Subcutaneous abdominal adipose tissue (tissue), 5 donors: ENCODE measurements around the gene SLC35F2.
"Not testable (repeated sequence)": the region's sequence is repeated elsewhere in the genome, so short reads cannot be mapped to it uniquely, and the experiment has no call there.

Source experiments
- H3K27ac ChIP-seq: one replicate; pipeline ENCODE4 v1.7.0; 2013; ENCODE audit warnings: low read depth, mild to moderate bottlenecking, inconsistent platforms, low read length, moderate library complexity
- H3K27me3 ChIP-seq, 5 donors: one replicate each; pipeline ENCODE4 v1.7.0; 2013; ENCODE audit warnings: low read length in 5 of 5, inconsistent platforms in 1 of 5; ENCODE audit not compliant: control insufficient read depth in 5 of 5, insufficient read depth in 4 of 5
- H3K36me3 ChIP-seq, 5 donors: one replicate each; pipeline ENCODE4 v1.7.0; 2013; ENCODE audit warnings: low read length in 5 of 5; ENCODE audit not compliant: control insufficient read depth in 5 of 5, insufficient read depth in 5 of 5
- H3K4me1 ChIP-seq, 5 donors: one replicate each; pipeline ENCODE4 v1.7.0; 2013; ENCODE audit warnings: low read length in 5 of 5, mild to moderate bottlenecking in 3 of 5, moderate library complexity in 1 of 5; ENCODE audit not compliant: control insufficient read depth in 5 of 5, insufficient read depth in 5 of 5
- H3K4me3 ChIP-seq, 5 donors: one replicate each; pipeline ENCODE4 v1.7.0; 2013; ENCODE audit warnings: low read length in 5 of 5, low read depth in 1 of 5
- H3K9ac ChIP-seq, 5 donors: one replicate each; pipeline ENCODE4 v1.7.0; 2013; ENCODE audit warnings: low read length in 5 of 5, mild to moderate bottlenecking in 4 of 5, moderate library complexity in 3 of 5
- H3K9me3 ChIP-seq, 5 donors: one replicate each; pipeline ENCODE4 v1.7.0; 2013; ENCODE audit warnings: low read length in 5 of 5; ENCODE audit not compliant: control insufficient read depth in 5 of 5
- donor health status: healthy.
- donor health status: healthy.
- donor health status: healthy.
- donor health status: healthy.
- donor health status: healthy.

The SLC35F2 gene

DNA sequence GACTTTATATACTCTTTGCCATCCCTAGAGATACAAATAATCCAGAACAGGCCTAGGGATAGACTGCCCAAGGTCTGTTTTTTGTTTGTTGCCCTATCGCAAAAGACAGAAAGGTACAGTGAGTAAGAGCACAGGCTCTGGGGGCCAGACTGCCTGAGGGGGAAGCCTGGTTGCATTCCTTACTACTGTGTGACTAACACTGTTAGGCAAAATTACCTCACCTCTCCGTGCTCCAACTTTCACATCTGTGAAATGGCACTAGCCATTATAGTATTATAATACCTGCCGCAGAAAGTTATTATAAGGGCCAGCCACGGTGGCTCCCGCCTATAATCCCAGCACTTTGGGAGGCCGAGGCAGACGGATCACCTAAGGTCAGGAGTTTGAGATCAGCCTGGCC is 14.5 kb downstream of the SLC35F2 start:
- Histone ChIP-seq H3K27ac (no peak overlapping the region), H3K27me3 (no peaks in the 10 kb centered on the region), H3K9ac (no peak overlapping the region), H3K4me1 (peaks cover 0 to 19% (median 15%) of the 10 kb centered on the region in 5 donors), H3K4me3 (no peak overlapping the region), H3K36me3 (no peaks in the 10 kb centered on the region), H3K9me3 (no peaks in the 10 kb centered on the region)

DNA sequence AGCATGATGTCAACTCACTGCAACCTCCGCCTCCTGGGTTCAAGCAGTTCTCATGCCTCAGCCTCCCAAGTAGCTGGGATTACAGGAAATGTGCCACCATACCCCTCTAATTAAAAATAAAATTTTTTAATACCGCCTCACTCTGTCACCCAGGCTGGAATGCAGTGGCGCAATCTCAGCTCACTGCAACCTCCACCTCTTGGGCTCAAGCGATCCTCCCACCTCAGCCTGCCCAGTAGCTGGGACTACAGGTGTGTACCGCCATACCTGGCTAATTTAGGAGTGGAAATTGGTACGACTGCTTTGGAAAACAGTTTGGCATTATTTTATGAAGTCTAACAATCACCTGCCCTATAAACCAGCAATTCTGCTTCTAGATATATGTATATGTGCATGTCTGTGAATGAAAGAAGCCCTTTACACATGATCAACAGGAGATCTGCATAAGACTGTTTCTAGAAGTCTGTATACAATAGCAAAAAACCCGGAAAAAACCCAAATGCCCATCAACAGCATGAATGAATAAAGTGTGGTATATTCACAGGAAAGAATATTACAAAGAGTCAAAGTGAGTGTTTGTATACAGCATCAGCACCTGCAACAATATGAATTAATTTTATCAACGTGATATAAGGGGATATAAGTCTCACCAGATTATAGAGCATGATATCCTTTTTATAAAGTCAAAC is 16.0 kb downstream of the SLC35F2 start:
- Histone ChIP-seq H3K4me3 (no peak overlapping the region), H3K27me3 (no peaks in the 10 kb centered on the region), H3K4me1 (peaks cover 0 to 19% (median 15%) of the 10 kb centered on the region in 5 donors), H3K36me3 (no peaks in the 10 kb centered on the region), H3K9ac (no peak overlapping the region), H3K27ac (no peak overlapping the region), H3K9me3 (no peaks in the 10 kb centered on the region)

DNA sequence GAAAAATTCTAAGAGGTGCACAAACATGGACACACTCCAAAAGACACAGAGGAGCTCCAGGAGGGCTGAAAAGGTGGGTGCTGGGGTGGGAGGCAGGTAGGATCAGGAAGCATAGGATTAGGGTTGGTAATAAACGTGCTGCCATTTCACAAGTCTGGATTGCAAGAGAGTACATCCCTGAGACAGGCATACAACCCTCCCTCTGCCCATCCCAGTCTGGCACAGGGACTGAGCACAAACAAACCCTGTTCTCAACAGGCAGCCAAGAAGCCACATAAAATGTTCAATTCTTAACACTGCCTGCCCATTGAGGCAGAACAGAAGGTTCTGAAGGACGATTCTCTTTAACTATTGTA is 18.5 kb downstream of the SLC35F2 start:
- Histone ChIP-seq H3K36me3 (no peaks in the 10 kb centered on the region), H3K9me3 (no peaks in the 10 kb centered on the region), H3K4me3 (peak overlapping the region in 3 of 5 donors; percentile 33 to 53 (median 44)), H3K27me3 (no peaks in the 10 kb centered on the region), H3K27ac (peak overlapping the region; percentile 32), H3K9ac (peak overlapping the region in 2 of 5 donors; percentile 26 to 62), H3K4me1 (peaks cover 0 to 19% (median 15%) of the 10 kb centered on the region in 5 donors)

DNA sequence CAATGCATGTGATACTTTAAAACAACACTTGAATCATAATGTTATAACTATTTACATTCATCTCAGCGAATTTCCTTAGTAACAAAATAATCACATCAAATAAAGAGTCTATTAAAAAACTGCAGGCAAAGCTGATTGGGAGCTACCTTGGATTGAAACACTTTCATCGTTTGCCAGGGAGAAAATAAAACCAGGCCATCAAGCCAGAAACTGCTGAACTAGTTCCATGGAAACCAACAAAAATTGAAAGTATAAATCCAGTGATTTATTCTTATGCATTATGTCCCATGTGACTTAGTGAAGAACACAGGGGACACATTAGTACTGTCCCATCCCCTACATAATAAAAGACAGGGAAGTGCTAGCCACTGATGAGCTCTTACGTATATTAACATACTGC is 21.7 kb downstream of the SLC35F2 start:
- no peaks in the 10 kb centered on the region for H3K9me3 ChIP-seq
- H3K27ac ChIP-seq: no peak overlapping the region
- no peaks in the 10 kb centered on the region for H3K27me3 ChIP-seq
- peaks cover 0 to 19% (median 15%) of the 10 kb centered on the region in 5 donors for H3K4me1 ChIP-seq
- H3K36me3 ChIP-seq: no peaks in the 10 kb centered on the region
- H3K4me3 ChIP-seq: no peak overlapping the region
- no peak overlapping the region for H3K9ac ChIP-seq

DNA sequence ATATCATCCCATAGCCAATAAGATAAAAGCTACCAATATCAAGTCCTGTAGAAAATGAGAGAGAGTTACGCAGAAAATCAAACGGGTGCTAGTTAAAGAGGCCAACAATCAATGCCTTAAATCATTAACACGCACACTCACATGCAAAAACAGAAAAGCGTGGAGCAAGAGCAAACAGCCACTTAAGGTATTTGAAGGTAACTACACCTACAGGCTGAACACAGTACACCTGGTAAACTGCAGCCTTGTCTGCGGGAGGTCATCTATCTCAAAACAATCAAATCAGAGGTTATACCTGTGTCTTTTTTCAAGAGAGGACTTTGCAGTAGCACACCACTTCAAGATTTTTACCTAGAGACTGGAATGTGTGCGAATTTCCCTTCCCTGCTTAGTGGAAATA is 23.6 kb downstream of the SLC35F2 start:
- Histone ChIP-seq H3K9me3 (no peaks in the 10 kb centered on the region), H3K4me1 (peaks cover 0 to 3% (median 2%) of the 10 kb centered on the region in 5 donors), H3K27ac (no peak overlapping the region), H3K9ac (no peak overlapping the region), H3K27me3 (no peaks in the 10 kb centered on the region), H3K4me3 (no peak overlapping the region), H3K36me3 (no peaks in the 10 kb centered on the region)

DNA sequence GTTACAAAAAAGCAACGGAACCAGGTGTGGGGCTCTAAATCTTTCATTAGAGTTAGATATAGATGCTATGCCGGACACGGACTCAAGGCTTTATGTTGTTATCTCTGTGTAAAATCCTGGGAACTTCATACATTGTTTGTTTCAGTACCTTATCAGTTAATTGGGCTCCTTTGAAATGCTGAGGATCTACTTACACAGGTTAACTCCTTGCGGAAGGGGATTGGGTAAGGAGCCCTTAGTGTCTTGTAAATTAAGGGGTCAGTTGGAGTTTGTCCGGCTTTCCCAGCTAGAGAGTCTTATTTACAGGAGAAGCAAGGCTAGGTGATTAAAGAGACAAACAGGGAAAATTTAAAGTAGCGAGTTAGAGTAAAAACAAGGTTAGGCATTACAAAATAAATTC is 24.7 kb downstream of the SLC35F2 start:
- not testable (repeated sequence) for H3K4me3 ChIP-seq, H3K9ac ChIP-seq, H3K27me3 ChIP-seq

DNA sequence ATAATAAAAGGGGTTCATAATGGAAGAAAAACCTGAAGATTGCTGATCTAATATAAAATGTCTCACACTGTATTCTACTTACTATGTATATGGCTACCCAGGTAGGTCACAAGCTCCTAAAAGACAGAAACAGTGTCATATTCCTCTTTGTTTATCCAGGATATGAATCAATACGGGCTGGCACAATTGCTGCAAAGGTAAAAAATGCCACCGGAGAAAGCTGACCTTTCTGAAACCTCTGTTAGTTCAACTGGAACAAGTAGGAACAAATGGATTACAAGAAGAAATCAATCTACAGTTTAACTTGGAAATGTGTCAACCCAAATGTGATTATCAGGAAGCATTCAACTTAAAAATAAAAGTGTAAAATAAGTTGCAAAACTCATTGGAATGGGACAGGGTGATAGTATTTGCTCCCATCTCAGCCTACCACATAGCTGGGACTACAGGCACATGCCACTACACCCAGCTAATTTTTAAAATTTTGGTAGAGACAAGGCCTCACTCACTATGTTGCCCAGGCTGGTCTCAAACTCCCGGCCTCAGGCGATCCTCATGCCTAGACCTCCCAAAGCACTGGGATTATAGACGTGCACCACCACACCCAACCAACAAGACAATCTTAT is 27.6 kb downstream of the SLC35F2 start:
- no peaks in the 10 kb centered on the region for H3K27me3 ChIP-seq
- H3K4me1 ChIP-seq: no peaks in the 10 kb centered on the region
- H3K9ac ChIP-seq: no peak overlapping the region
- H3K4me3 ChIP-seq: no peak overlapping the region
- no peak overlapping the region for H3K27ac ChIP-seq
- H3K36me3 ChIP-seq: no peaks in the 10 kb centered on the region
- H3K9me3 ChIP-seq: no peaks in the 10 kb centered on the region

More for the DNA sequence above, 24.7 kb downstream of the SLC35F2 start:
- H3K4me1 ChIP-seq, H3K36me3 ChIP-seq, H3K27ac ChIP-seq, H3K9me3 ChIP-seq: not testable (repeated sequence)

DNA sequence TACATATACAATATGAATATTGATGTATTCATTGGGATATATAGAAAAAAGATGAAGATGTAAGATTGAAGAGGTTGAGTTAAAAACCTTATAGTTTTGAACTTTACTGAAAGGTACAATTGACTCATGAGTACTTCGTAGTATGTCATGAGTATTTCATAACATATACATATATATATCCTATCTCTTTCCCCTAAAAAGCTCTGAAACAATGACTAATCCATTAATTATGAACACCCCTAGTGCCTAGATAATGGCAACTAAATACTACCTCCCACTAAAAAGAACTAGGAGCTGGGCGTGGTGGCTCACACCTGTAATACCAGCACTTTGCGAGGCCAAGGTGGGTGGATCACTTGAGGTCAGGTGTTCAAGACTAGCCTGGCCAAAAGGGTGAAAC is 31.5 kb downstream of the SLC35F2 start:
- Histone ChIP-seq H3K4me1 (no peaks in the 10 kb centered on the region), H3K27me3 (no peaks in the 10 kb centered on the region), H3K27ac (no peak overlapping the region), H3K9ac (no peak overlapping the region), H3K9me3 (no peaks in the 10 kb centered on the region), H3K4me3 (no peak overlapping the region), H3K36me3 (no peaks in the 10 kb centered on the region)

DNA sequence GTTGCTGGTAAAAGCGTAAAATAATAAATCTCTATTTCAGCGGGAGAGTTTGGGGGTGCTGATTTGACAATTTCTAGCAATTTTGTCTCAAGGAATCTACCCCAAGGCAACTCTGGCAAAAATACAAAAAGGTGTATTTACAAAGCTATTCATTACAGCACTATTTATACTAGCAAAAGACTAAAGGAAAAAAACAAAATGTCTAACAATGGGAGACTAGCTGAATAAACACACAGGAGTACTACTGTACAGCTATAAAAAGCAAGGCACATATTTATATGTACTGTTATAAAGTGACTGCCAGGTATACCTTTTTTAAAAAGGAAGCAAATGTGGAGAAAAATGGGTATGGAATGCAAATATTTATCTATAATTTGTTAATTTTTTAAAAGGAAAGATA is 32.7 kb downstream of the SLC35F2 start:
- H3K4me3 ChIP-seq: no peak overlapping the region
- H3K27me3 ChIP-seq: no peaks in the 10 kb centered on the region
- peaks cover 0 to 7% (median 0%) of the 10 kb centered on the region in 5 donors for H3K4me1 ChIP-seq
- no peaks in the 10 kb centered on the region for H3K9me3 ChIP-seq
- no peaks in the 10 kb centered on the region for H3K36me3 ChIP-seq
- no peak overlapping the region for H3K9ac ChIP-seq
- H3K27ac ChIP-seq: no peak overlapping the region

DNA sequence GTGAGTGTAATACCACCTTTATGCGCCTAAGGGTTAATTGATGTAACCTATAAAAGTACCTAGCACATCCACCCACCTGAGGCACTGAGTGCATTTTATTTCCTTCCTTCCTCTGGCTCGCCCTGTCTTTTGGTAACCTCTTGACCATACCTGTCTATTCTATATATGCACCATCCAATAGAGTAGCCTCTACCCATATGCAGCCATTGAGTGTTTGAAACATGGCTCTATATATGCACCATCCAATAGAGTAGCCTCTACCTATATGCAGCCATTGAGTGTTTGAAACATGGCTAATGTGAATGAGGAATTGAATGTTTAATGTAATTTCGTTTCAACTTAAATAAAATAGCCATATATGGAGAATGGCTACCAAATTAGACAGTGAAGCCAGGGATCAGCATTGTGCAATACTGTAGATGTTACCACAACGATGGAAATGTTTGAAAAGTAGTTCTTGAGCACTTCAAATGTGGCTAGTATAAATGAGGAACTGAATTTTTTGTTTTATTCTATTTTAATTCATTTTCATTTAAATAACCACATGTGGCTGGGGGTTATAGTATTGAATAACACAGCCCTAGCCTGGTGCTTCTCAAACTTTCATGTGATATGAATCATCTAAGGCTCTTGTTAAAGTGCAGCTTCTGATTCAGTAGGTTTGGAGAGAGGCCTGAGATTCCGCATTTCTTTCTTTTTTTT is 33.8 kb downstream of the SLC35F2 start:
- Histone ChIP-seq H3K4me3 (no peak overlapping the region), H3K36me3 (no peaks in the 10 kb centered on the region), H3K27me3 (no peaks in the 10 kb centered on the region), H3K27ac (no peak overlapping the region), H3K9ac (no peak overlapping the region), H3K9me3 (no peaks in the 10 kb centered on the region), H3K4me1 (peaks cover 0 to 10% (median 0%) of the 10 kb centered on the region in 5 donors)
